Neuronal stem cell (in vitro differentiated cells): Measurements from ENCODE around the gene ZNF549.

Source experiments
- DNase-seq: peaks from one replicate; pipeline ENCODE4 v3.0.0-alpha.2; 2013; ENCODE audit warnings: low spot score
- H2AFZ ChIP-seq: one replicate; pipeline ENCODE4 v1.6.1; 2013; ENCODE audit warnings: mild to moderate bottlenecking, low read length, inconsistent platforms
- H2AK5ac ChIP-seq: 2 replicates; pipeline ENCODE4 v1.6.1; 2013; ENCODE audit warnings: low read depth, mild to moderate bottlenecking, inconsistent platforms, low read length, moderate library complexity, mixed read lengths
- H2BK120ac ChIP-seq: 2 replicates; pipeline ENCODE4 v1.6.1; 2013; ENCODE audit warnings: low read depth, mild to moderate bottlenecking, inconsistent platforms, low read length, moderate library complexity, mixed read lengths
- H2BK12ac ChIP-seq: one replicate; pipeline ENCODE4 v1.6.1; 2013; ENCODE audit warnings: low read length, inconsistent platforms
- H2BK15ac ChIP-seq: 2 replicates; pipeline ENCODE4 v1.6.1; 2013; ENCODE audit warnings: mild to moderate bottlenecking, low read length, inconsistent platforms, mixed read lengths
- H2BK5ac ChIP-seq: one replicate; pipeline ENCODE4 v1.6.1; 2013; ENCODE audit warnings: inconsistent platforms, mild to moderate bottlenecking, low read length, moderate library complexity
- H3K14ac ChIP-seq: one replicate; pipeline ENCODE4 v1.6.1; 2013; ENCODE audit warnings: low read length, inconsistent platforms
- H3K18ac ChIP-seq: 2 replicates; pipeline ENCODE4 v1.6.1; 2013; ENCODE audit warnings: low read length, inconsistent platforms
- H3K23ac ChIP-seq: 2 replicates; pipeline ENCODE4 v1.6.1; 2013; ENCODE audit warnings: low read depth, mild to moderate bottlenecking, mixed read lengths, low read length, inconsistent platforms; ENCODE audit not compliant: poor library complexity
- H3K27ac ChIP-seq: replicated peaks from 3 replicates; pipeline ENCODE4 v1.5.1; 2013; ENCODE audit warnings: low read length, inconsistent platforms
- H3K27me3 ChIP-seq, 3 experiments: 2 replicates each; pipeline ENCODE4 v1.6.1; 2013; ENCODE audit warnings: low read length in 3 of 3, mild to moderate bottlenecking in 2 of 3, inconsistent platforms in 1 of 3, low read depth in 1 of 3, mixed read lengths in 1 of 3, moderate library complexity in 1 of 3; ENCODE audit not compliant: control insufficient read depth in 3 of 3, insufficient read depth in 3 of 3
- H3K36me3 ChIP-seq, 2 donors: replicated peaks in 1 of 2; 2 replicates each; pipeline ENCODE4 v1.6.1; 2013; ENCODE audit warnings: low read length in 2 of 2; ENCODE audit not compliant: control insufficient read depth in 2 of 2, insufficient read depth in 2 of 2
- H3K4ac ChIP-seq: 2 replicates; pipeline ENCODE4 v1.6.1; 2013; ENCODE audit warnings: inconsistent platforms, mild to moderate bottlenecking, low read length, moderate library complexity
- H3K4me1 ChIP-seq, 2 donors: 1 replicate in 1 of 2; 2 replicates in 1 of 2; pipeline ENCODE4 v1.6.1; 2013; ENCODE audit warnings: low read length in 2 of 2, low read depth in 1 of 2; ENCODE audit not compliant: control insufficient read depth in 2 of 2, insufficient read depth in 1 of 2
- H3K4me2 ChIP-seq: one replicate; pipeline ENCODE4 v1.6.1; 2013; ENCODE audit warnings: mild to moderate bottlenecking, low read length, inconsistent platforms; ENCODE audit not compliant: insufficient read depth, poor library complexity, severe bottlenecking
- H3K4me3 ChIP-seq, 2 donors: 2 replicates each; pipeline ENCODE4 v1.5.1; 2013; ENCODE audit warnings: low read length in 2 of 2, mild to moderate bottlenecking in 2 of 2, inconsistent platforms in 1 of 2, moderate library complexity in 1 of 2
- H3K79me1 ChIP-seq: one replicate; pipeline ENCODE4 v1.6.1; 2013; ENCODE audit warnings: low read depth, mild to moderate bottlenecking, inconsistent platforms, low read length, moderate library complexity
- H3K9ac ChIP-seq: one replicate; pipeline ENCODE4 v1.6.1; 2013; ENCODE audit warnings: mild to moderate bottlenecking, low read depth, low read length, inconsistent platforms; ENCODE audit not compliant: poor library complexity
- H3K9me3 ChIP-seq, 2 donors: replicated peaks in 1 of 2; 2 replicates each; pipeline versions ENCODE3 to v1.6.1; 2013; ENCODE audit warnings: low read length in 2 of 2, mild to moderate bottlenecking in 2 of 2, inconsistent platforms in 1 of 2, low read depth in 1 of 2, mixed read lengths in 1 of 2, moderate library complexity in 1 of 2; ENCODE audit not compliant: control insufficient read depth in 2 of 2, insufficient read depth in 1 of 2
- H4K8ac ChIP-seq: one replicate; pipeline ENCODE4 v1.6.1; 2013; ENCODE audit warnings: low read depth, mild to moderate bottlenecking, inconsistent platforms, low read length, moderate library complexity
- H4K91ac ChIP-seq: one replicate; pipeline ENCODE4 v1.6.1; 2013; ENCODE audit warnings: low read length, low read depth, mild to moderate bottlenecking, inconsistent platforms; ENCODE audit not compliant: poor library complexity
- WGBS, 2 donors: extraction: QIAGEN DNeasy Blood & Tissue Kit; methylation state at CpG; one replicate each; pipeline ENCODE4 v1.1.7; 2013; ENCODE audit warnings: missing lambda C conversion rate in 2 of 2, mixed read lengths in 1 of 2; ENCODE audit not compliant: insufficient read length in 2 of 2, insufficient replicate concordance in 1 of 2; ENCODE audit errors: extremely low coverage in 2 of 2; 5-methylcytosine and 5-hydroxymethylcytosine counted together

The ZNF549 gene

GRCh38 chr19:57546513-57546912 is 19.4 kb downstream of the ZNF549 start:
- no peak for DNase-seq
- no peak overlapping the region for H3K4ac ChIP-seq
- no peaks in the 10 kb centered on the region for H3K79me1 ChIP-seq
- H2BK5ac ChIP-seq, result no peak overlapping the region
- H2AFZ ChIP-seq, result no peak overlapping the region
- H3K9ac ChIP-seq, result no peak overlapping the region
- no peak overlapping the region for H3K4me3 ChIP-seq
- H3K18ac ChIP-seq, result no peak overlapping the region
- H3K27ac ChIP-seq, result no peak overlapping the region
- no peak overlapping the region for H2BK120ac ChIP-seq
- no peaks in the 10 kb centered on the region for H3K4me1 ChIP-seq
- no peak overlapping the region for H2AK5ac ChIP-seq
- H4K91ac ChIP-seq, result no peak overlapping the region
- peaks cover 48 to 100% of the 10 kb centered on the region in 2 donors for H3K36me3 ChIP-seq
- no peak overlapping the region for H2BK15ac ChIP-seq
- no peak overlapping the region for H3K23ac ChIP-seq
- H2BK12ac ChIP-seq, result no peak overlapping the region
- H3K27me3 ChIP-seq, result no peaks in the 10 kb centered on the region
- no peak overlapping the region for H3K14ac ChIP-seq
- no peak overlapping the region for H3K4me2 ChIP-seq
- peaks cover 50 to 92% of the 10 kb centered on the region in 2 donors for H3K9me3 ChIP-seq
- no peak overlapping the region for H4K8ac ChIP-seq
- WGBS, 2 donors, result no CpG with 5 or more reads among the region's 1 CpG

- no peaks in the 10 kb centered on the region for H3K27me3 ChIP-seq
- no peaks in the 10 kb centered on the region for H3K79me1 ChIP-seq
- H2BK15ac ChIP-seq, result no peak overlapping the region
- no peak for DNase-seq
- H3K18ac ChIP-seq, result no peak overlapping the region
- no peak overlapping the region for H4K91ac ChIP-seq
- H2AFZ ChIP-seq, result no peak overlapping the region
- peaks cover 31 to 81% of the 10 kb centered on the region in 2 donors for H3K9me3 ChIP-seq
- no peaks in the 10 kb centered on the region for H3K4me1 ChIP-seq
- H2AK5ac ChIP-seq, result no peak overlapping the region
- no CpG with 5 or more reads among the region's 2 CpGs for WGBS, 2 donors
- H3K36me3 ChIP-seq, result peaks cover 48 to 96% of the 10 kb centered on the region in 2 donors
- no peak overlapping the region for H2BK5ac ChIP-seq
- H3K14ac ChIP-seq, result no peak overlapping the region
- H4K8ac ChIP-seq, result no peak overlapping the region
- H3K4me2 ChIP-seq, result no peak overlapping the region
- H3K23ac ChIP-seq, result no peak overlapping the region
- no peak overlapping the region for H3K27ac ChIP-seq
- H3K4ac ChIP-seq, result no peak overlapping the region
- no peak overlapping the region for H3K4me3 ChIP-seq
- no peak overlapping the region for H2BK12ac ChIP-seq
- no peak overlapping the region for H2BK120ac ChIP-seq
- no peak overlapping the region for H3K9ac ChIP-seq
Observed at GRCh38 chr19:57552432-57552831, 25.3 kb downstream of the ZNF549 start.

GRCh38 chr19:57557659-57558058 is 30.5 kb downstream of the ZNF549 start:
- no peak overlapping the region for H2BK15ac ChIP-seq
- H4K8ac ChIP-seq, result no peak overlapping the region
- H3K27ac ChIP-seq, result no peak overlapping the region
- H2BK120ac ChIP-seq, result no peak overlapping the region
- H2BK5ac ChIP-seq, result no peak overlapping the region
- H4K91ac ChIP-seq, result no peak overlapping the region
- H3K14ac ChIP-seq, result no peak overlapping the region
- H3K18ac ChIP-seq, result no peak overlapping the region
- H3K36me3 ChIP-seq, result peaks cover 19 to 48% of the 10 kb centered on the region in 2 donors
- H3K4me2 ChIP-seq, result no peak overlapping the region
- H3K9me3 ChIP-seq, result peaks cover 10 to 50% of the 10 kb centered on the region in 2 donors
- H3K27me3 ChIP-seq, result no peaks in the 10 kb centered on the region
- H3K9ac ChIP-seq, result no peak overlapping the region
- no CpG with 5 or more reads among the region's 5 CpGs for WGBS, 2 donors
- peaks cover 5% of the 10 kb centered on the region for H3K79me1 ChIP-seq
- no peak overlapping the region for H2AK5ac ChIP-seq
- peaks cover 8 to 10% of the 10 kb centered on the region in 2 donors for H3K4me1 ChIP-seq
- H3K4ac ChIP-seq, result no peak overlapping the region
- no peak overlapping the region for H2AFZ ChIP-seq
- no peak for DNase-seq
- peak overlapping the region in 1 of 2 donors; percentile 95 for H3K4me3 ChIP-seq
- no peak overlapping the region for H3K23ac ChIP-seq
- H2BK12ac ChIP-seq, result no peak overlapping the region

GRCh38 chr19:57558525-57558924 is 31.4 kb downstream of the ZNF549 start:
- Histone ChIP-seq H4K91ac (no peak overlapping the region), H3K18ac (no peak overlapping the region), H3K4me3 (peak overlapping the region; percentile 95 to 99), H2BK15ac (no peak overlapping the region), H2AK5ac (no peak overlapping the region), H2AFZ (no peak overlapping the region), H4K8ac (no peak overlapping the region), H3K27ac (no peak overlapping the region), H3K23ac (no peak overlapping the region), H2BK12ac (no peak overlapping the region), H3K9ac (no peak overlapping the region), H3K79me1 (peaks cover 5% of the 10 kb centered on the region), H2BK120ac (no peak overlapping the region), H3K27me3 (no peaks in the 10 kb centered on the region), H3K9me3 (peaks cover 7 to 44% of the 10 kb centered on the region in 2 donors), H3K4me1 (peaks cover 8 to 10% of the 10 kb centered on the region in 2 donors), H3K4me2 (peak overlapping the region; percentile 15), H2BK5ac (no peak overlapping the region), H3K4ac (no peak overlapping the region), H3K14ac (no peak overlapping the region), H3K36me3 (peaks cover 14 to 39% of the 10 kb centered on the region in 2 donors)
- no peak for DNase-seq
- WGBS, 2 donors, result no CpG with 5 or more reads among the region's 6 CpGs
